Cardiac muscle cell (in vitro differentiated cells and primary cell): ENCODE results near the gene CCDC171. TPM values are rescaled to one million over a fixed set of nuclear protein-coding genes. Genes with fewer than 3 reads are reported as not detected.
A peak's percentile ranks its signal among the peaks of the same experiment; 100 is the strongest.

Experiments
- DNase-seq, 2 donors: peaks; one replicate each; pipeline versions ENCODE4 v3.0.0 to v3.0.0-alpha.2; 2010 to 2017; ENCODE audit warnings: low read depth in 1 of 2, low spot score in 1 of 2
- H3K27ac ChIP-seq: fragments of 200-600 bp; sonication (generic); 2 replicates; pipeline ENCODE4 v1.5.1; 2016
- H3K27me3 ChIP-seq: fragments of 200-600 bp; sonication (generic); 2 replicates; pipeline ENCODE4 v1.6.0; 2016; ENCODE audit warnings: control low read depth
- H3K36me3 ChIP-seq: fragments of 200-600 bp; sonication (generic); 2 replicates; pipeline ENCODE4 v1.5.1; 2016; ENCODE audit warnings: control low read depth
- H3K4me1 ChIP-seq: fragments of 200-600 bp; sonication (generic); 2 replicates; pipeline ENCODE4 v1.8.1; 2017; ENCODE audit warnings: low read depth, mild to moderate bottlenecking, mixed run types
- H3K4me3 ChIP-seq: fragments of 200-600 bp; sonication (generic); 2 replicates; pipeline ENCODE4 v1.5.1; 2016; ENCODE audit warnings: mild to moderate bottlenecking
- H3K9me3 ChIP-seq: fragments of 200-600 bp; sonication (generic); 2 replicates; pipeline ENCODE4 v1.5.1; 2017; ENCODE audit warnings: low read depth, mild to moderate bottlenecking, control low read depth
- polyA plus RNA-seq: library from polyadenylated mRNA; unstranded; fragments of >200 nt; fragmentation: Nextera tagmentation; extraction: Ambion mirVana; gene quantifications from 2 replicates; pipeline ENCODE4 v1.2.1, GENCODE V29; 2016
- total RNA-seq: library from RNA; depleted of rRNA; stranded (reverse); fragments of >200 nt; gene quantifications from 2 replicates; pipeline ENCODE4 v1.2.3, GENCODE V29; 2016
- TF ChIP-seq, protein P1 (sequence below): IDR thresholded peaks from 2 replicates; pipeline ENCODE4 v1.5.1; 2012; ENCODE audit warnings: low read depth, mild to moderate bottlenecking, low read length

CCDC171 gene
- total and polyA plus RNA-seq, 2 experiments from 2014 or later: 2.8 to 4.5 TPM

DNA sequence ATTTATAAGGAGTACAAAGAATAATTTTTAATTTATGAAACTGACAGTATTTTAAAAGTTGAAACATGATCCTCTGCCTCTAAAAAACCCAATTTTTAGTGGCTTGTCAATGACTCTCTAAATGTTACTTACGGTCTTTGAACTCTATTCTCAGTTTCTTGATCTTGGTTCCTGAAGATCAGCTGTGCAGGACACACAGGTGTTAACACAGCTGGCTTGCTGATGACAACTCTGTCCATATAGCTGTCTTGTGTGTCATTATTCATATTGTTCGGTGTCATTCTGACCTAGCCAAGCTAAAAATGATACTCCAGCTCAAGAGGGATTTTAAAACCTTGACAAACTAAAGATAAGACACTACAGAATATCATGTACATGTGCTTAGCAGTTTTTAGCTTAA is 314.5 kb downstream of the CCDC171 start:
- Histone ChIP-seq H3K9me3 (no peaks in the 10 kb centered on the region), H3K4me1 (no peaks in the 10 kb centered on the region), H3K27me3 (no peaks in the 10 kb centered on the region), H3K36me3 (no peaks in the 10 kb centered on the region), H3K27ac (no peak overlapping the region), H3K4me3 (no peak overlapping the region)
- TF ChIP-seq, protein P1, sequence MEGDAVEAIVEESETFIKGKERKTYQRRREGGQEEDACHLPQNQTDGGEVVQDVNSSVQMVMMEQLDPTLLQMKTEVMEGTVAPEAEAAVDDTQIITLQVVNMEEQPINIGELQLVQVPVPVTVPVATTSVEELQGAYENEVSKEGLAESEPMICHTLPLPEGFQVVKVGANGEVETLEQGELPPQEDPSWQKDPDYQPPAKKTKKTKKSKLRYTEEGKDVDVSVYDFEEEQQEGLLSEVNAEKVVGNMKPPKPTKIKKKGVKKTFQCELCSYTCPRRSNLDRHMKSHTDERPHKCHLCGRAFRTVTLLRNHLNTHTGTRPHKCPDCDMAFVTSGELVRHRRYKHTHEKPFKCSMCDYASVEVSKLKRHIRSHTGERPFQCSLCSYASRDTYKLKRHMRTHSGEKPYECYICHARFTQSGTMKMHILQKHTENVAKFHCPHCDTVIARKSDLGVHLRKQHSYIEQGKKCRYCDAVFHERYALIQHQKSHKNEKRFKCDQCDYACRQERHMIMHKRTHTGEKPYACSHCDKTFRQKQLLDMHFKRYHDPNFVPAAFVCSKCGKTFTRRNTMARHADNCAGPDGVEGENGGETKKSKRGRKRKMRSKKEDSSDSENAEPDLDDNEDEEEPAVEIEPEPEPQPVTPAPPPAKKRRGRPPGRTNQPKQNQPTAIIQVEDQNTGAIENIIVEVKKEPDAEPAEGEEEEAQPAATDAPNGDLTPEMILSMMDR: no peak
- no peak for DNase-seq

DNA sequence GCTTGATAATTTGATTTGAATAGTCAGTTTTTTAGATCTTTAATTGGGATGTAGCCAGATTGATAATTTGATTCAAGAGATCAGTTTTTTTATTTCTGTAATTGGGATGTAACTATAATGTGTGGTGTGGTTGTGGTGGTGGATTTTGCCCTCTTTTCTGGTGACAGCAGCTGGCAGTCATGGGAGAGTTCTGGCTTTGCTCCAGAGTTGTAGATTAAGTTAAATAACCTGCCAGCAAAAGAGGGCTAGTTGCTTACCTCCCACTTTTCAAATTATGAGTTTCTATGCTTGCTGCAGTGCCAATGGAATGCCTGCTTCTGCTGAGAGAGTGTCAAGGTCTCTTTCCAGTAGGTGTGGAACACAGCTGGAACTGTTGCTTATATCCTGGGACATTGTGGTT is 315.1 kb downstream of the CCDC171 start:
- Histone ChIP-seq H3K9me3 (no peaks in the 10 kb centered on the region), H3K4me3 (no peak overlapping the region), H3K4me1 (no peaks in the 10 kb centered on the region), H3K27me3 (no peaks in the 10 kb centered on the region), H3K36me3 (no peaks in the 10 kb centered on the region), H3K27ac (no peak overlapping the region)
- peak in 1 of 2 donors; percentile 3 for DNase-seq
- TF ChIP-seq, protein P1: no peak

DNA sequence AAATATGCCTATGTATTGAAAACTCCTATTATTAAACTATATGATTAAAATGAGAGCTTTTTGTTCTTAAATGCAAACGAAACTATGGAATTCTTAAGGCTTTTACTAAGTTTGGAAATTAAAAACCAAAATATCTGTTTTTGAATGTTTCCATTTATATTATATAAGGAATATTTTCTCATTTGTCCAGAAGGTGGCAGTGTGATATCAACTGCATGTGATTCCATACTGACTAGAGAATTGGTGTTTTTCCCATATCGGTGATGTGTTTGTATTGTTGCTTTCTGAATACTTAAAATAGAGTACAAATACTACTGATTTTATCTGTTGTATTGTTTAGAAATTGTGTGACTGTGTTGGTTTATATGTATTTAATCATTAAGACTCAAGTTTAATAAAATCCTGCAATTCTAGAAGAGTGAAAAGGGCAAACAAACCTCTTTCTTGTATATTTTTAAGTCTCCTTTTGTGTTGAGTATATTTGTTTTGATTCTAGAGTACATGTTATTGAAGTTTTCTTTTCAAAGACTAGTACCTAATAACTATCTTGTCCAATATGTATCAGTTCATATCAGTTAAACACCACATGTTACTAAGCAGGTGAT is 320.8 kb downstream of the CCDC171 start:
- TF ChIP-seq, protein P1: peak; percentile 47
- Histone ChIP-seq H3K4me1 (no peaks in the 10 kb centered on the region), H3K9me3 (no peaks in the 10 kb centered on the region), H3K4me3 (no peak overlapping the region), H3K27me3 (no peaks in the 10 kb centered on the region), H3K27ac (no peak overlapping the region), H3K36me3 (no peaks in the 10 kb centered on the region)
- DNase-seq: peak; percentile 53 to 82

DNA sequence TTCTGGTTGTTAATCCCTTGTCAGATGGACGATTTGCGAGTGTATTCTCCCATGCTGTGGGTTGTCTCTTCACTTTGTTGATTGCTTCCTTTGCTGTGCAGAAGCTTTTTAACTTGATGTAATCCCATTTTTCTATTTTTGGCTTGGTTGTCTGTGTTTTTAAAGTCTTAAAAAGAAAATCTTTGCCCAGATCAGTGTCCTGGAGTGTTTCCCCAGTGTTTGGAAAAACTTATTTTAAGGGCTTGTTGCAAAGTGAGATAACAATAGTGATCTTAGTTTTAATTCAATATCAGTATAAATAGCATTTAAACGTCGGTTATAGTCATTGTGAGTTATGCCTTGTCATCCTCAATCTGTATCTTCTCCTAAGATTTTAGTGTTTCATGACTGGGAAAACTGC is 329.5 kb downstream of the CCDC171 start:
- Histone ChIP-seq H3K4me3 (no peak overlapping the region), H3K4me1 (no peaks in the 10 kb centered on the region), H3K9me3 (no peaks in the 10 kb centered on the region), H3K36me3 (no peaks in the 10 kb centered on the region), H3K27me3 (no peaks in the 10 kb centered on the region), H3K27ac (no peak overlapping the region)
- no peak for DNase-seq
- TF ChIP-seq, protein P1: no peak

DNA sequence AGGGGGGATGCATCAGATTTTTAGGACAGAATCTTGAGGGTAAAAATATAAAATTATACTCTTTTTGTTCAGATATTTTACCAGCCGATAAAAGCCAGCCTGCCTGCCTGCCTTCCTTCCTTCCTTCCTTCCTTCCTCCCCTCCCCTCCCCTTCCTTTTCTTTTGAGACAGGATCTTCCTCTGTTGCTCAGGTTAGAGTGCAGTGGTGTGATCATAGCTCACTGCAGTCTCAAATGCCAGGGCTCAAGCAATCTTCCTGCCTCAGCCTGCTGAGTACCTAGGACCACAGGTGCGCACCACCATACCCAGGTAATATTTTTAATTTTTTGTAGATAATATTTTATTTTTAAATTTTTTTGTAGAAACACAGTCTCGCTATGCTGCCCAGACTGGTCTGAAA is 330.0 kb downstream of the CCDC171 start:
- H3K36me3 ChIP-seq: no peaks in the 10 kb centered on the region
- no peak overlapping the region for H3K27ac ChIP-seq
- no peaks in the 10 kb centered on the region for H3K27me3 ChIP-seq
- no peaks in the 10 kb centered on the region for H3K4me1 ChIP-seq
- no peaks in the 10 kb centered on the region for H3K9me3 ChIP-seq
- DNase-seq: no peak
- TF ChIP-seq, protein P1: no peak
- H3K4me3 ChIP-seq: no peak overlapping the region

DNA sequence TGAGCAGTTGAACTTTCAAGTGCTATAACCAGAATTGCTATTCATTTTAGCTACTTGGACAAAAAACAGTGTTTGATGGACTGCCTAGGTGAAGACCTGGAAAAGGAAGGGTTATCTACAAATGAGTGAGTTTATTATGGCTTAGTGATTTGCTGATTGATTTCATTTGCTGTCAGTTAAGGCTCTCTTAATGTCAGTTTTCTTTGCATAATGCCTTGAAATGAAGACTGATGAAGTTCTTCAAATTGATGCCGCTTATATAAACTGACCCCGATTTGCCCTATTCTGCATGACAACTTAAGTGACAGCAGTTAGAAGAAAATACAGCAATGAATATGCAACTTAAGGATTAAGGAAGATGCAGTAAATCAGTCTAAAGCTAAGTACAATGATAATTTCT is 332.6 kb downstream of the CCDC171 start:
- TF ChIP-seq, protein P1: no peak
- no peak overlapping the region for H3K27ac ChIP-seq

More for the DNA sequence above, 332.6 kb downstream of the CCDC171 start:
- no peaks in the 10 kb centered on the region for H3K36me3 ChIP-seq
- H3K27me3 ChIP-seq: no peaks in the 10 kb centered on the region
- DNase-seq: no peak
- H3K4me1 ChIP-seq: no peaks in the 10 kb centered on the region
- H3K9me3 ChIP-seq: no peaks in the 10 kb centered on the region
- no peak overlapping the region for H3K4me3 ChIP-seq
